Mucosa of descending colon (tissue), 3 donors: ENCODE measurements around the gene CWC22. TPM values are rescaled to one million over a fixed set of nuclear protein-coding genes. Genes with fewer than 3 reads are reported as not detected.
A peak's percentile ranks its signal among the peaks of the same experiment; 100 is the strongest.
"Not testable (repeated sequence)": the region's sequence is repeated elsewhere in the genome, so short reads cannot be mapped to it uniquely, and the experiment has no call there.

Experiments
- ATAC-seq: fragments of 200-7000 bp; cut with Tn5 transposase; one replicate; pipeline ENCODE4 v1.9.1; 2020; ENCODE audit warnings: mild to moderate bottlenecking, moderate library complexity
- DNase-seq, 3 donors: peaks; one replicate each; pipeline ENCODE4 v3.0.0-alpha.2; 2020
- H3K36me3 ChIP-seq: fragments of 200-600 bp; one replicate; pipeline ENCODE4 v1.8.0; 2021; ENCODE audit warnings: low read depth, mild to moderate bottlenecking
- H3K4me1 ChIP-seq: fragments of 200-600 bp; one replicate; pipeline ENCODE4 v1.8.0; 2021; ENCODE audit warnings: low read depth, mild to moderate bottlenecking
- H3K4me3 ChIP-seq: fragments of 200-600 bp; one replicate; pipeline ENCODE4 v1.8.0; 2021; ENCODE audit warnings: mild to moderate bottlenecking
- H3K9me3 ChIP-seq: fragments of 200-600 bp; one replicate; pipeline ENCODE4 v1.8.0; 2021; ENCODE audit warnings: mild to moderate bottlenecking
- CTCF ChIP-seq: fragments of 200-600 bp; IDR thresholded peaks from one replicate; pipeline ENCODE4 v1.8.0; 2022; ENCODE audit warnings: antibody characterized with exemption, mild to moderate bottlenecking
- intact Hi-C, 2 donors: fragments of 100-400 bp; cut with DNase I in 1 of 2; cut with micrococcal nuclease in 1 of 2; formaldehyde crosslinking; loops; one replicate each; pipeline versions ENCODE4 v1.11.0 to v1.11.1; 2022; cut with DNase I, micrococcal nuclease
- total RNA-seq, 3 donors: library from RNA; stranded (reverse); fragmentation: NEBNext Ultra II Directional in 2 of 3; extraction: Animal tissue kit (Norgen Biotek cat#: 25700) in 2 of 3; gene quantifications; one replicate each; pipeline versions ENCODE4 v1.2.1 to v1.2.4, GENCODE V29; 2021 to 2023
- donor health status: DM: no; HTN: no; CAD: no; lungs with moderate emphysema.
- donor health status: DM: no; HTN: no; CAD: no.
- donor health status: DM: no; HTN: yes; CAD: no.

Gene CWC22
- total RNA-seq, 3 donors from 2014 or later = 13.2 to 24.7 (median 14.0) TPM

- H3K4me3 ChIP-seq = no peak overlapping the region
- H3K9me3 ChIP-seq = no peaks in the 10 kb centered on the region
- no peak for TF ChIP-seq CTCF
- no peaks in the 10 kb centered on the region for H3K4me1 ChIP-seq
- DNase-seq (peak in 2 of 3 donors; percentile 43 to 70), ATAC-seq (peak; percentile 66)
- intact Hi-C loops = no loop called here
- no peaks in the 10 kb centered on the region for H3K36me3 ChIP-seq
These were observed 70.4 kb downstream of the CWC22 start for GRCh38 chr2:179936654-179937053.

- H3K4me3 ChIP-seq = no peak overlapping the region
- TF ChIP-seq CTCF = no peak
- intact Hi-C loops = no loop called here
- H3K36me3 ChIP-seq = no peaks in the 10 kb centered on the region
- no peak for ATAC-seq
- no peak for DNase-seq
- H3K9me3 ChIP-seq = no peaks in the 10 kb centered on the region
- no peaks in the 10 kb centered on the region for H3K4me1 ChIP-seq
These were observed 71.0 kb downstream of the CWC22 start for GRCh38 chr2:179936141-179936540.

- DNase-seq = no peak
- Histone ChIP-seq H3K4me3 (no peak overlapping the region), H3K4me1 (no peaks in the 10 kb centered on the region), H3K36me3 (no peaks in the 10 kb centered on the region), H3K9me3 (peaks cover 11% of the 10 kb centered on the region)
- TF ChIP-seq CTCF = no peak
- ATAC-seq = no peak
- intact Hi-C loops = no loop called here
These were observed 74.3 kb downstream of the CWC22 start for GRCh38 chr2:179932786-179933185.

GRCh38 chr2:179931502-179931901, 75.6 kb downstream of the CWC22 start:
- no peak overlapping the region for H3K4me3 ChIP-seq
- intact Hi-C loops = no loop called here
- no peak for DNase-seq
- no peaks in the 10 kb centered on the region for H3K36me3 ChIP-seq
- ATAC-seq = peak; percentile 99
- H3K9me3 ChIP-seq = peaks cover 16% of the 10 kb centered on the region
- H3K4me1 ChIP-seq = no peaks in the 10 kb centered on the region
- TF ChIP-seq CTCF = no peak

GRCh38 chr2:179929997-179930396, 77.1 kb downstream of the CWC22 start:
- H3K4me3 ChIP-seq, H3K4me1 ChIP-seq, DNase-seq, H3K36me3 ChIP-seq, intact Hi-C loops, ATAC-seq: not testable (repeated sequence)
- H3K9me3 ChIP-seq = peaks cover 22% of the 10 kb centered on the region

- no peak for ATAC-seq
- Histone ChIP-seq H3K36me3 (no peaks in the 10 kb centered on the region), H3K4me3 (no peak overlapping the region), H3K9me3 (peaks cover 22% of the 10 kb centered on the region), H3K4me1 (no peaks in the 10 kb centered on the region)
- intact Hi-C loops = no loop called here
- no peak for TF ChIP-seq CTCF
- no peak for DNase-seq
These were observed 80.1 kb downstream of the CWC22 start for GRCh38 chr2:179927041-179927440.
